Suprapubic skin (tissue), 4 donors: Measurements from ENCODE around the gene TFIP11.

Experiments used
- EP300 ChIP-seq: sonication (generic); formaldehyde crosslinking; IDR thresholded peaks from one replicate; pipeline ENCODE4 v1.6.1; 2017; ENCODE audit warnings: antibody characterized with exemption
- POLR2AphosphoS5 ChIP-seq, 3 donors: sonication (generic); formaldehyde crosslinking; IDR thresholded peaks; one replicate each; pipeline ENCODE4 v1.6.1; 2017; ENCODE audit warnings: antibody characterized with exemption in 3 of 3
- TF ChIP-seq, protein P1 (sequence below), 2 donors: fragments of 200-600 bp in 1 of 2; fragments of 450-650 bp in 1 of 2; sonication (generic) in 1 of 2; IDR thresholded peaks; one replicate each; pipeline ENCODE4 v1.5.1; 2016 to 2019; ENCODE audit warnings: antibody characterized with exemption in 2 of 2, mild to moderate bottlenecking in 1 of 2, moderate library complexity in 1 of 2

- TF ChIP-seq POLR2AphosphoS5 (IDR thresholded peaks at IDR 0.05) (no peak), EP300 (no peak)
- TF ChIP-seq, protein P1, sequence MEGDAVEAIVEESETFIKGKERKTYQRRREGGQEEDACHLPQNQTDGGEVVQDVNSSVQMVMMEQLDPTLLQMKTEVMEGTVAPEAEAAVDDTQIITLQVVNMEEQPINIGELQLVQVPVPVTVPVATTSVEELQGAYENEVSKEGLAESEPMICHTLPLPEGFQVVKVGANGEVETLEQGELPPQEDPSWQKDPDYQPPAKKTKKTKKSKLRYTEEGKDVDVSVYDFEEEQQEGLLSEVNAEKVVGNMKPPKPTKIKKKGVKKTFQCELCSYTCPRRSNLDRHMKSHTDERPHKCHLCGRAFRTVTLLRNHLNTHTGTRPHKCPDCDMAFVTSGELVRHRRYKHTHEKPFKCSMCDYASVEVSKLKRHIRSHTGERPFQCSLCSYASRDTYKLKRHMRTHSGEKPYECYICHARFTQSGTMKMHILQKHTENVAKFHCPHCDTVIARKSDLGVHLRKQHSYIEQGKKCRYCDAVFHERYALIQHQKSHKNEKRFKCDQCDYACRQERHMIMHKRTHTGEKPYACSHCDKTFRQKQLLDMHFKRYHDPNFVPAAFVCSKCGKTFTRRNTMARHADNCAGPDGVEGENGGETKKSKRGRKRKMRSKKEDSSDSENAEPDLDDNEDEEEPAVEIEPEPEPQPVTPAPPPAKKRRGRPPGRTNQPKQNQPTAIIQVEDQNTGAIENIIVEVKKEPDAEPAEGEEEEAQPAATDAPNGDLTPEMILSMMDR (IDR thresholded peaks at IDR 0.05): no peak
These were observed 25.9 kb downstream of the TFIP11 start for GRCh38 chr22:26486394-26486793.
